ENCODE measurements around the gene ARHGAP10.

Gene ARHGAP10

DNA sequence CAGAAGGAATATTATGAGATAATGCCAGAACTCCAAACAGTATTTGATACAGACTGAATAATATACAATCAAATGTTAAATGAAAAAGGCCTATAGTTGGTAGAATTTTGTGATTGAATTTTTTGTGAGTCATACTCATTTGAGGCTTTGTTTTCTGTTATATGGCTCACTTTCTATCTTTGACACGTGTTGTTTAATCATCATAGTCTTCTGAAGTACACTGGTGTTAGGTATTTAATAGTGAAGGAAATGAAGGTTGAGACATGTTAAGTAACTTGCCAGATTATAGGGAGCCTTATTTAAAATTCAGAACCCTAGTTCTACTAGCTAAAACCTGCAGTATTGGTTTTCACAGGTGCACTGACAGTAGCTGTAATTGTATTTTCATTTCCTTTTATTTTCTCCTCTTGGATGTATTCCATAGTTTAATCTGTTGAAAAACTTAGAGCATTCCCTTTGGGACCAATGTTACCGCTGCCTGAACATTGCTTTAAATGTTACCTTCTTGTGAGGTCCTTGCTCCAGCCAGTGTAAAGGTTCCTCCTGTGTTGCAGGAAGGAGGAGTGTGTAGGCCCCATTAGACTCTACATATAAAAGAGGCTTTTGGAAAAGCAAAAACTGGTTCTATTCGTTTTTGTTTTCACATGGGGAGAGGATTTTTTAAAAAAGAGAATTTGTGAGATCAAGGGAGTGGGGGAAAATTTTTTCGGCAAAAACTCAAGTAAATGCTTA lies 224.1 kb downstream of the ARHGAP10 start:
- DNase-seq (ENCODE audit: low spot score) = no peak

DNA sequence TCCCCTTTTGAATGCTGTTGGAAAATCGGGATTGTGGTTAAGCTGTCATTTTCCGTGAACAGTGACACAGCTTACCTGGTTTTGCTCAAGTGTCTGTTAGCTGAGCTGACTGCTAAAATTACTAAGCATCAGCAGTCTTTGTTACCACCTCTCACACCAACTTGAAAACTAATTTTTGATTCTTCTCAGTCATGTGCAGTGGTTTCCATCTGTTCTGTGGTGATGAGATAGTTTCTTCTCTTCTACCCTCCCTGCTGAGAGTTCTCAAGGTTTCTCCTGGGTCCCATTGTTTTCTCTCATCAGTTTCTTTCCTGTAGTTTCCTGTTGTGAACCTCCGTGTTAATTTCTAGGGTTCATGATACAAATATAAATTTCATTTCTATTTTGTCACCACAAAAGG lies 225.6 kb downstream of the ARHGAP10 start:
- no peak for DNase-seq (ENCODE audit: low spot score)

DNA sequence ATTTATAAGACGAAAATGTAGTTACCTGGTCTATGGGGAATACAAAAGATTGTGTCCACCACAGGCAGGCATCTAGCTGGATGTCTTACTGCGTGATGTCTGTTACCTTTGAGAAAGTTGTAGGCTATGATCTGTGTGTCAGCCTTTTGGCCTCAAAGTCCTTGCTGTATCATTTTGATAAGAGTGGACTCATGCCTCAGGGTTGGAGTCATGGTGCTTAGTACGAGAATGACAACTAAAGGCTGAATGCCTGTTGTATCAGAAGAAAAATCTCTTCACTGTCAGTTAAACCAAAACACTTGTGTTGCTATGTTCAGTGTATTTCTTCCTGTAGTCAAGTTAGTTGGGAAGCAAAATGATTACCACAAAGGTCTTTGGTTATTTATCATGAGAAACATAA lies 226.2 kb downstream of the ARHGAP10 start:
- no peak for DNase-seq (ENCODE audit: low spot score)

DNA sequence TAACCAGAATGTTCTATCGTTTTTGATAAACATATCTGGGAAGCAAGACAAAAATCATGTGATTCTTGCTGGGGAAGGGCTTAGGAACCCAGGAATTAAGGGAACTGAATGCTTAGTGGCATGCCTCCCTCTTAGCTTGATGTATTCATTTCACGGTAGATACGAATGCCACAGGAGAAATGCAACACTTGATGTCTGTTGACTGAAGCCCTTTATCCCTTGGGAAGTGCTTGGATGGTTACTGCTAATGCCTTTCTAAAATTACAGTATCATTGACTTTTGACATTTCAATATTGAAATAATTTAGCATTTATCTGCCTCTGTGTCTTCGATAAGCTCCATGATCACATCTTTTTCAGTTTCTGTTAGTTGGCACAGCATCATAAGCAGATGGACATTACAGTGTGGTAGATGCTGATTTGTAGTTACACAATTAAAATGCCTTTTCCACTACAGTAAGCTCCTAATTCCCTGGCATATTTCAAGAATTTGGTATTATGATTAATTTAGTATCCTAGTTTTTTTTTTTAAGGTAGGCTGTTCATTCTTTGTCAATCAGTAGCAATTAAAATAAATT lies 226.7 kb downstream of the ARHGAP10 start:
- DNase-seq (ENCODE audit: low spot score) = no peak

DNA sequence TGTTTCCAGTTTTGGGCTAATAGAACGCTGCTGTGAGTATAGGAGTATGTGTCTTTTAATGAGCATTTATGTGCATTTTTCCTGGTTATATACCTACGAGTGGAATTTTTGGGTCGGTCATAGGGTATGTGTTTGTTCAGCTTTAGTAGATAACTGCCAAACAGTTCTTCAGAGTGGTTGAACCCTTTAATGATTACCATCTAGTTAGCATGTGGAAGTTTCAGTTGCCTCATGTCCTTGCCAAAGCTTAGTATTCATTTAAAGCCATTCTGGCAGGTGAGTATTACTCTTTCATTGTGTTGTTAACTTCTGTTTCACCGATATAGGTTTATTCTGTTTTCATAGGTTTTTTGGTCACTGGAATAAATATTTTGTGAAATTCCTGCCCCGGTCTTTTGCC lies 229.1 kb downstream of the ARHGAP10 start:
- DNase-seq (ENCODE audit: low spot score) = no peak

DNA sequence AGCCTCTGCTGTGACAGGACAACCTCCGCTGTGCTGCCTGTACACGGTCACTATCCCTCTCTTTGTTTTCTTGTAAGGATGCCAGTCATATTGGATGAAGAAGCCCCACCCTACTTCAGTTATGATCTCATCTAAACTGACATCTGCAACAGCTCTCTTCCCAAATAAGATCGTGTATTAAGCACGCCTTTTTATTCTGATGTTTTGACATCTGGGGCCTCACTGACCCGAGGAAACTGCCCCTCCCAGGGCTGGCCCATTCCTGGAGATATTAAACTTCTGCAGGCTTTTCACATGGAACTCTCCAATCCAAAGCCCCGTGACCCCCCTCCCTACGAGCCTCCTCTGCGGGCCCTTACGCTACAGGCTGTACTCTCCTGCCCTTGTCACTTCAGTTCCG lies 232.0 kb downstream of the ARHGAP10 start:
- DNase-seq (ENCODE audit: low spot score) = no peak

DNA sequence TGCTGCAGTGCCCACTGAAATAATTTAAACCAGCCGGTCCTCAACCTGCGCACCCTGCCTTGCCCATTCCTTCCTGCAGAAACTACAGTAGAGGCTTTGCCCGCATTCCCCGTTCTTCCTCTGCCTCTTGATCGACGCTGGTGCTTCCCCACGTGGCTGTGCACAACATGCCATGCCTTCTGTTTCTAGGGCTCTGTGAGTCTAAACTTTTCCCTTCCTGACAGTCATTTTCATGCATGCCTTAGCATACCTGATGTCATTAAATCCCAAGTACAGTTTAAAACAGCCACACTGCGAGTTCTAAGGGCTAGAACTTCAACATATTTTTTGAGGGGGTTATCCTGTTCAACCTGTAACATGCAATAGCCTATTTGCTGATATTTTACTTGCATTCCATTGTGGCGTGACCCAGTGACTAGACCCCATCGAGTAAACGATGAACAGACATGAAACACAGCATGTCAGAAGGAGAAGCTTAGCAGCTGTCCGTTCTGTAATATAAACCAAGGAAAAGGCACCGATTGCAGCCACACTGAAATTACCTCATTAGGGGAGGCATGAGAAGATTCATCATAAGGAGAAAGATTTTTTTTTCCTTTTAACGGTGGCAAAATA lies 232.5 kb downstream of the ARHGAP10 start:
- DNase-seq (ENCODE audit: low spot score) = no peak

DNA sequence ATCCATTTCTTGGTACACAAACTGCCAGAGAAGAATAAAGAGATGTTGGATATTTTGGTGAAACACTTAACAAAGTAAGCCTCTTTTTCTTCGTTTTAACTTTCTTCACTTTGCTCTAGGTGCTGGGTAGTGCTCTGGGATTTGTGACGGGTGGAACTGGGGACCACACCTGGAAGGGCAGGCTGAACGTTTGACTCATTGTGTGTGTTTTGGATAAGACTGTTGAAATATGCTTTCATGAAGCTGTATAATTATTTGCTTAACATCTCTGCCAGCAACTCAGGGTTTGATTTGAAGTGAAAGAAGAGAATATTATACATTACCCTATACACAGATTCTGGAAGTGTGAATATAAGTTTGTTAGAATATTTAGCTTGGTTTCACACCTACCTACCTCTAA lies 233.2 kb downstream of the ARHGAP10 start:
- DNase-seq (ENCODE audit: low spot score) = no peak

DNA sequence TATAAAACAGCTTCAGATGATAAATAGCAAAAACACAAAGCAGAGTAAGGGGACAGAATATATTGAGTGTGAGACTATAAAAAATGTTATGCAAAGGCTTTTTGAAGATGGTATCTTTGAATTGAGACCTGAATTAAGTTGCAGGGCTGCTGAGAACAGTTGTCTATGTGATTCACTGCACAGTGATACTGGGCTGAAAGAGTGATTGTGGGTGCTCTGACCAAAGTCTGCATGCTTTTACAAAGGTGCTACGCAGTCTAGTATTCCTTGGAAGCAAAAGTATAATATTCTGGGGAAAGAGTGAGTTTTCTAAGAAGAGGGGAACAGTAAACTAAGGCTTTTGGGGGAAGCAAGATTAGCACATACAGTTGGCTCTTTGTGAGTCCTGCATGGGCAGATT lies 234.0 kb downstream of the ARHGAP10 start:
- no peak for DNase-seq (ENCODE audit: low spot score)

DNA sequence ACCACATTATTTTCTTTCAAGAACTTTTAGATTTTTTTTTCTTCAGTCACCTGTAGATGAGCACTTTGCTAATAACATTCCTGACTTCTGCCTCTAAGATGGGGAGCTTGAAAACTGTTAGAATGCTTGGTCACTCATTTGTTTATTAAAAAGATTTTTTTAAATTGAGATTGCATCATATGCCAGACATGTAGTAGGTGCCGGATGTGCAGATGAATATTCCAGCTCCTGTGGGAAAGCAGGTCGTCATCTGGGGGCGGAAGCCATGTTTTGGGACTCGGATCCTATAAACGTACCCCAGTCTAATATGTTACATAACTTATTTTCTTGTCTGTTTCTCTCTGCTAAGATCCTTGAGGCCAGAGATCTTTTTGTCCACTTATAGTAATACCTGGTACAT lies 236.8 kb downstream of the ARHGAP10 start:
- DNase-seq (ENCODE audit: low spot score) = no peak

DNA sequence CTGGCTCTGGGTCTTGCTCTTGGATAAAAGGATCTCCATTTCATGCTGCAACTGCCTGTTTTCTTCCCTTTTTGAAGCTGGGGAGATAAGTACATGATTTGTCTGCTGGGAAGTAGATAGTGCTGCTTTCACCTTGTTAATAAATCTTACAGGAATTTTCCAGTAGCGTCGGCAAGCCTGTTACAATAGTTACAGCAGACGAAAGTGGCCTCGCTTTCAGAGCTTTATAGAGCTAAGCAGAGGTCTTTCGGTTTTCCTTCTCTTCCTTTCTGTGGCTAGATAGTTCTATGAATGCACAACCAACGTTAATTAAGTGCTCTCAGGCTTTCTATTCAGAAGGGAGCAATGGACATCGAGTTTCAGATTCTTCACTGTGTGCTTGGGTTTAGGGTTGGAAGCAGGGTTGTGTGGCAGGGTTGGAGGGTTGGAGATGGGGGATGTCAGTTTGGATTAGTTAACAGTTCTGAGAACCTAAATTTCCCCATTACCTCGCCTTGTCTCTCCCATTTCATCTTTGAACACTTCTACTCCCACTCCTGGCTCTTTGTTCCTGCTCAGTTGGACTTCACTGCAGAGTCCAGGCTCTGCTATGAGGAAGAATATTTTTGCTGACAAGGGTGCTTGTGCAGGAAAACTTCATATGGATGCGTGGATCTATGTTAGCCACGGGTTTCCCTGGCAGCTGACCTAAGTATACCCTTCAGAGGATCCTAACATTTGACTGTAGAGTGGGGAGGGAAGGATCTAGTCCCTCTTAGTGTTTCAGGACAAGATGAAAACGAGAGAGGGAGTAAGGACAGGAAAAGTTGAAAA lies 237.9 kb downstream of the ARHGAP10 start:
- no peak for DNase-seq (ENCODE audit: low spot score)

DNA sequence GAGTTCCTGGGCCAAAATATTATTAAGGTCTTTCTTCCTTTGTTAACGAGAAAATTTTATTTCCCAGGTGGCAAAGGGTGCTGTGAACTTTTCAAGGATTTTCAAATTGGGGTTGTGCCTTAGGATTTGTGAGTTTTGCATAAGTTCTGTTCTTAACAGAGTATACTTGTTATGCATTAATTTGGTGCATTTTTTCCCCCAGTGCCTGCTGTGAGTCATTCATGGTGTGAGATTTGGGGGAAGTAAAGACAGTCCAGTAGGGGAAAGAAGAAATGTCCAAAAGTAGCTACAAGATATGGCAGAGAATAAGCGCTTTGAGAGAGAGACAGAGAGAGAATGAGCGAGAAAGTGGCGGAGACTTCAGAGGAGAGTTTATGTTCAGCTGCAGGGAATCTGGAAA lies 239.2 kb downstream of the ARHGAP10 start:
- DNase-seq (ENCODE audit: low spot score) = no peak

DNA sequence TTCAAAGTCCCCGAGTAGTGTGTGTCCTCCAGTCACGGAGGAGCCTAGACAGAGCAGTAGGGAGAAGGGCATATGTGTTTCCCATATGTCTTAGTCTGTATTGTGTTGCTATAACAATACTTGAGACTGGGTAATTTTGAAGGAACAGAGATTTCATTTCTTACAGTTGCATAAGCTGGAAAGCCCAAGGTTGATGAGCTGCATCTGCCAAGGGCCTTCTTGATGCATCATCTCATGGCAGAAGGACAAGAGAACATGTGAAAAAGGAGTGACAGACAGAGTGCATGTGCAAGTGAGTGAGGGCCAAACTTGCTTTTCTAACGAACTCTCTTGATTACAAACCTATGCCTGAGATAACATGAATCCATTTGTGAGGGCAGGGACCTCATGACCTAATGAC lies 243.4 kb downstream of the ARHGAP10 start:
- no peak for DNase-seq (ENCODE audit: low spot score)

DNA sequence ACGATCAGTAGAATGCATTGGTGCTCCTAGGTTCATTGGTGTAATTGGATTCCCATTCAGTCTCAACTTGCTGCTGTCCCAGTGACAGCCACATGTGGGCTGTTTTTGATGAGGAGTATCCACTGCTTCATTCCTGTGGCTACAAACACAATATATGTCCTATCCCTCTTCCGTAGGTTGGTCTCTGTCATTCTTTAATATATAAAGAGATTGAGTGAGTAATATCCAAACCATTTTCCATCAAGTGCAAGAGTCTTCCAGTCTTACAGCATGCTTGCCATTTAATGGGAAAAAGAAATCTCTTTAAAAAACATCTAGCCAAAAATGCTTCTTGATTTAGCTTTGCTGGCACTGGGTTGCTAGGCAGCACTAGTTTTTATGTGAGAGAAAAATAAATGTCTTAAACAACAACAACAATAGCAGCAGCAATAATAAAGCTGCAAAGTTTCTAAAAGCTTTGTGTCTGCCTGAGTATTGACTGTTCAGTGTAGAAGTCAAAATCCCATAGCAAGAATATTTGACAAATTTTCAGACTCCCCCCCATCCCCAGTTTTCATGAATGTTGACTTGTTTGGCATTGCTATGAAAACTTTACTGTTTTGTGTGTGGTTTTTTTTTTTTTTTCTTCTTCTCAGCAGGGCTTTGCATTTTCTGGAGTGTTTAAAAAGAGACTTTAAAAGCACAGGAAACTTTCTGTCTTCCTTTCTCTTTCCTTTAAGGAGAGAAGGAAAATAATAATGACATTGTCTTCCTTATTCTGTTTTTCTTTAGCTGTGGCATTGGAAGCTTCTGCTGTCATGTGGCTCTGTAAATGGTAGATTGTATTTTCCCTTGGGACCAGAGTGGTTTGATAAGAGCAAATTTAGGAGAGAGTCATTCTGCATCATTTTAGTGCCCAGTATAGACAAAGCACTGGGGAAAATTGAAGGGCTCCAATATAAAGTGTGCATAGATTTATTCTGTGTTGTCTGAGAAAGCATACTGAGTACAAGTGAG lies 244.3 kb downstream of the ARHGAP10 start:
- peak; percentile 35 for DNase-seq (ENCODE audit: low spot score)

DNA sequence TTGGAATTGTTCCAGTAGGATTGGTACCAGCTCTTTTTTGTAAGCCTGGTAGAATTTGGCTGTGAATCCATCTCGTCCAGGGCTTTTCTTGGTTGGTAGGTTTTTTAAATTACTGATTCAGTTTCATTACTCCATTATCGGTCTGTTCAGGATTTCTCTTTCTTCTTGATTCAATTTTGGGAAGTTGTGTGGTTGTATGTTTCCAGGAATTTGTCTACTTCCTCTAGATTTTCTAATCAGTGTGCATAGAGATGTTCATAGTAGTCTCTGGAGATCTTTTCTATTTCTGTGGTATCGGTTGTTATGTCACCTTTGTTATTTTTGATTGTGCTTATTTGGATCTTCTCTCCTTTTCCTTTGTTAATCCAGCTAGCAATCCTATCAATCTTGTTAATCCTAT lies 248.7 kb downstream of the ARHGAP10 start:
- no peak for DNase-seq (ENCODE audit: low spot score)

DNA sequence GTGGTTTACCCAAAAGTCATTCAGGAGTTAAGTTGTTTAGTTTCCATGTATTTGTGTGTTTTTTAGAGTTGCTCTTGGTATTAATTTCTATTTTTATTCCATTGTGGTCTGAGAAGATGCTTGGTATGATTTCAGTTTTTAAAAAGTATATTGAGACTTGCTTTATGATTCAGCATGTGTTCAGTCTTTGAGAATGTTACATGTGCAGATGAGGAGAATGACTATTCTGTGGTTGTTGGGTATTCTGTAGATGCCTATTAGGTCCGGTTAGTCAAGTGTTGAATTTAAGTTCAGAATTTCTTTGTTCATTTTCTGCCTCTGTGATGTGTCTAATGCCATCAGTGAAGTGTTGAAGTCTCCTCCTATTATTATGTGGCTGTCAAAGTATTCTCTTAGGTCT lies 249.4 kb downstream of the ARHGAP10 start:
- DNase-seq (ENCODE audit: low spot score) = peak; percentile 29

DNA sequence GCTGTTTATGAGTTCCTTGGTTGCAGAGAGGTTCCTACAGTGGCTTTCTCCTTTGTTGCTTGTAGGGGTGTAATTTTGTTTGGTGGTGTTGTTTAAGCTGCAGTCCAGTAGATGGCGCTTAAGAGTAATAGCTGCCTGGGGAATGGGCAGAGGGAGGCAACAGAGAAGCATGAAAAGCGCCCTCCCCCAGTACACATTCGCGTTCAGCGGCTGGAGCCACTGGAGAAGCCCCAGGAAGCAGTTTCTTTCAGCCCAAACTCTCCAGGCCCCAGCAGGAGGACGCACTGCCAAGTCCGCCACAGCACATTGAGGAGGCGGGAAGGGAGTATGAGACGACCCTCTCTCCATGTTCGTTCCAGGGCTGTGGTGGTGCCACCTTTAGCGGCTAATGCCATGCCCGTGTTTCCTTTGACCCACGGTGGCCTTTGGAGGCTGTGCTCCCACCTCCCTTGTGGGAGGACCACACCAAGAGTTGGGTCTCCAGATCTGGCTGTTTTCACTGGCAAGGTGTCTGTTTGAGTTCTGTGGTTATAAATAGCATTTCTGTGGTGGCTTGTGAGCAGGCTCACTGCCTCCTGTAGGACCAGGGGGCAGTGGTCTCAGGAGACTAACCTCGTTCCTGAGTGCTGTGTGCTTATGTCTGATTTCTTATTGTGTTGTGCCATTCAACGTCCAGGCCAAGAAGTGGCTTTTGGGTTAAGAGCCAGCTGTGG lies 252.3 kb downstream of the ARHGAP10 start:
- peak; percentile 44 for DNase-seq (ENCODE audit: low spot score)

DNA sequence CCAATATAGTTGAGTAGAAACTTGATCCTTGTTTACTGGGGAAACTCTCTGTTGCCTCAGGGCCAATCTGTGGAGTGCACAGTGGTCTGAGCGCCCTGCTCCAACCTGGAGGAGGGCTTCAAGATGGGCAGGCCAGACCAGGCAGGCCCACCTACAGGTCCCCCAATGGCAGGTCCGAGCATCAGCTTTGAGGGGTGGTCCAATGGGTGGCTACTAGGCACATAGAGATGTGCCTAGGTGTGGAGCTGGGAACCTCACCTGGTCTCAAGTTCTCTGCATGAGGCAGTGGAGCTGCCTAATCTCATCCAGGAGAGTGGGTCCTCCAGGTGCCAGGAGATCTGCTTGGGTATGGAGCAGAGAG lies 252.9 kb downstream of the ARHGAP10 start:
- DNase-seq (ENCODE audit: low spot score) = no peak

DNA sequence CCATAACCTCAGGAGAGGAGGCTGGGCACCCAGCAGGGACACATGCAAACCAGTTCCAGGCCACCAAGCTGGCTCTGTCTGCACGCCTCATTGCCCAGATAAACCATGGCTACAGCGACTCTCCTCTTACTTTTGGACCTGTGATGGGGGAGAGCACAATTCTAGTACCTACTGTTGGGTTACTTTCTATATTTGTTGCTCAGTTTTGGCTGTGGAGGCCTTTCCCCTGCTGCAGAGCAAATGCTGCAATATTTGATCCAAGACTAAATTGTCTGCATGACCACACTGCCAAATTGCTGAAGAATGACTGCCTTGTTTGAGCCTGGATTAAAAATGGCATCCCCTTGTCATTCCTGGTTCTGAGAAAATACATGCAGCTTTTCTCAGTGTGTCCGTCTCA lies 253.5 kb downstream of the ARHGAP10 start:
- no peak for DNase-seq (ENCODE audit: low spot score)

DNA sequence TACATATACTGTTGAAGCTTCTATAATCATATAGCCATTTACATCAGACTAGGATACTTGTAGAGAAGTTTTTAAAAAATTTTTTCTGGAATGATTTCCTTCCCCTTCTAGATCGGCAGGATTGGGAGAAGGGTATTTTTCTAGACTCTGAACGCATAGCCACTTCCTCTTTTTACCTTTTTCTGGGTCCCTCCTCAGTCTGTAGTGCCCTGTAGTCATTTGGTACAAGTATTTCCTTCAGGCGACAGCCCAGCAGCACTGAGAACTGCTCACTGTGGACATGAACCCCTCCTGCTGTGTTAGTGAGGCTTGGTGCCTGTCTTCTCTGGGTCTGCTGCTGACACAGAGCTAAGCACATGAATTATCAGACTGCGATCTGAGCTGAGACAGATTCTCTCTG lies 255.4 kb downstream of the ARHGAP10 start:
- no peak for DNase-seq (ENCODE audit: low spot score)
